Neural cell (in vitro differentiated cells): ENCODE results near the gene ALK. TPM values are rescaled to one million over a fixed set of nuclear protein-coding genes. Genes with fewer than 3 reads are reported as not detected.

Experiments
- H2AFZ ChIP-seq: fragments of 200-600, 300-800 bp; sonication (generic), shearing (Covaris generic); 2 replicates; pipeline ENCODE4 v1.6.0; 2014; ENCODE audit warnings: low read depth, mild to moderate bottlenecking, antibody characterized with exemption, low read length, moderate library complexity
- H3F3A ChIP-seq: fragments of 200-600 bp; shearing (Covaris generic); 2 replicates; pipeline ENCODE4 v1.6.1; 2016; ENCODE audit warnings: mild to moderate bottlenecking, moderate library complexity, mixed read lengths, antibody characterized with exemption, low read length; ENCODE audit not compliant: insufficient read depth, poor library complexity, severe bottlenecking
- H3K27ac ChIP-seq: fragments of 200-600, 300-800 bp; sonication (generic), shearing (Covaris generic); 2 replicates; pipeline ENCODE4 v1.5.1; 2014; ENCODE audit warnings: mild to moderate bottlenecking, low read length, moderate library complexity
- H3K27me3 ChIP-seq: fragments of 300-800, 200-600 bp; sonication (generic), shearing (Covaris generic); 2 replicates; pipeline ENCODE4 v1.6.0; 2014; ENCODE audit warnings: mild to moderate bottlenecking, low read depth, low read length, moderate library complexity; ENCODE audit not compliant: insufficient read depth
- H3K36me3 ChIP-seq: fragments of 300-800, 200-600 bp; sonication (generic), shearing (Covaris generic); 2 replicates; pipeline ENCODE4 v1.5.1; 2014; ENCODE audit warnings: mild to moderate bottlenecking, antibody characterized with exemption, low read length, moderate library complexity; ENCODE audit not compliant: insufficient read depth
- H3K4me2 ChIP-seq: fragments of 300-800, 200-600 bp; sonication (generic), shearing (Covaris generic); 2 replicates; pipeline ENCODE4 v1.6.0; 2014; ENCODE audit warnings: mild to moderate bottlenecking, low read length
- H3K4me3 ChIP-seq: fragments of 300-800, 200-600 bp; sonication (generic), shearing (Covaris generic); 2 replicates; pipeline ENCODE4 v1.5.1; 2014; ENCODE audit warnings: mild to moderate bottlenecking, low read length, moderate library complexity
- H3K79me2 ChIP-seq: fragments of 200-600 bp; shearing (Covaris generic); replicated peaks from 2 replicates; pipeline ENCODE4 v1.6.0; 2014; ENCODE audit warnings: mild to moderate bottlenecking, low read length, moderate library complexity; ENCODE audit not compliant: insufficient read depth
- H3K9ac ChIP-seq: fragments of 300-800, 200-600 bp; sonication (generic), shearing (Covaris generic); 2 replicates; pipeline ENCODE4 v1.6.1; 2016; ENCODE audit warnings: mild to moderate bottlenecking, low read length, mixed read lengths
- H3K9me2 ChIP-seq: fragments of 200-600 bp; shearing (Covaris generic); 2 replicates; pipeline ENCODE4 v1.6.1; 2016; ENCODE audit warnings: mild to moderate bottlenecking, low read length, mixed read lengths; ENCODE audit not compliant: insufficient read depth
- H3K9me3 ChIP-seq: fragments of 200-600, 300-800 bp; sonication (generic), shearing (Covaris generic); 2 replicates; pipeline ENCODE4 v1.6.1; 2016; ENCODE audit warnings: mild to moderate bottlenecking, mixed run types, low read length, moderate library complexity, mixed read lengths
- H4K20me1 ChIP-seq: fragments of 200-600 bp; shearing (Covaris generic); 2 replicates; pipeline ENCODE4 v1.6.1; 2016; ENCODE audit warnings: mild to moderate bottlenecking, mixed run types; ENCODE audit not compliant: insufficient read depth
- CTCF ChIP-seq: fragments of 450-650 bp; IDR thresholded peaks from 2 replicates; pipeline ENCODE4 v1.5.1; 2014; ENCODE audit warnings: antibody characterized with exemption, mild to moderate bottlenecking, moderate library complexity; ENCODE audit not compliant: poor library complexity, severe bottlenecking
- EP300 ChIP-seq: fragments of 450-650 bp; conservative IDR thresholded peaks from 2 replicates; pipeline ENCODE4 v1.6.1; 2014; ENCODE audit warnings: antibody characterized with exemption, mild to moderate bottlenecking, moderate library complexity; ENCODE audit not compliant: poor library complexity, severe bottlenecking
- EZH2 ChIP-seq: fragments of 200-600, 300-800 bp; shearing (Covaris generic), sonication (generic); IDR thresholded peaks from 2 replicates; pipeline ENCODE4 v1.6.1; 2014; ENCODE audit warnings: antibody characterized with exemption, low read length, borderline replicate concordance, mild to moderate bottlenecking; ENCODE audit not compliant: insufficient read depth, poor library complexity, severe bottlenecking
- MXI1 ChIP-seq: fragments of 450-650 bp; conservative IDR thresholded peaks from 2 replicates; pipeline ENCODE4 v1.6.1; 2014; ENCODE audit warnings: antibody characterized with exemption, mild to moderate bottlenecking; ENCODE audit not compliant: poor library complexity, severe bottlenecking
- POLR2AphosphoS5 ChIP-seq: IDR thresholded peaks from 2 replicates; pipeline ENCODE4 v1.6.1; 2012
- RAD21 ChIP-seq: fragments of 450-650 bp; conservative IDR thresholded peaks from 2 replicates; pipeline ENCODE4 v1.6.1; 2014; ENCODE audit warnings: antibody characterized with exemption, mild to moderate bottlenecking, moderate library complexity
- REST ChIP-seq: IDR thresholded peaks from 2 replicates; pipeline ENCODE4 v1.6.1; 2012; ENCODE audit warnings: borderline replicate concordance
- SMC3 ChIP-seq: fragments of 450-650 bp; conservative IDR thresholded peaks from 2 replicates; pipeline ENCODE4 v1.6.1; 2014; ENCODE audit warnings: antibody characterized with exemption, mild to moderate bottlenecking, moderate library complexity; ENCODE audit not compliant: poor library complexity
- TAF1 ChIP-seq: IDR thresholded peaks from 2 replicates; pipeline ENCODE4 v1.6.1; 2012; ENCODE audit warnings: low read depth
- polyA plus RNA-seq: library from polyadenylated mRNA; depleted of rRNA; stranded (reverse); fragments of >200 nt; gene quantifications from 2 replicates; pipeline ENCODE4 v1.2.3, GENCODE V29; 2014

The ALK gene
- polyA plus RNA-seq, 1 donor from 2014 or later = 7.1 TPM

- no peaks in the 10 kb centered on the region for H3K36me3 ChIP-seq
- TF ChIP-seq POLR2AphosphoS5 (no peak), TAF1 (no peak), EZH2 (no peak), RAD21 (no peak), CTCF (no peak), EP300 (no peak), MXI1 (no peak)
- H3K27me3 ChIP-seq = no peaks in the 10 kb centered on the region
- no peaks in the 10 kb centered on the region for H3F3A ChIP-seq
- H3K4me2 ChIP-seq = no peak overlapping the region
- no peaks in the 10 kb centered on the region for H3K9me3 ChIP-seq
- H3K79me2 ChIP-seq = no peaks in the 10 kb centered on the region
- H2AFZ ChIP-seq = no peak overlapping the region
- H3K9me2 ChIP-seq = no peaks in the 10 kb centered on the region
- no peak overlapping the region for H3K4me3 ChIP-seq
- H4K20me1 ChIP-seq = no peaks in the 10 kb centered on the region
- no peak overlapping the region for H3K27ac ChIP-seq
- H3K9ac ChIP-seq = no peak overlapping the region
Measured at GRCh38 chr2:29742656-29743055, 178.7 kb downstream of the ALK start.

GRCh38 chr2:29741132-29741531, 180.3 kb downstream of the ALK start:
- Histone ChIP-seq H3K27me3 (no peaks in the 10 kb centered on the region), H4K20me1 (no peaks in the 10 kb centered on the region), H2AFZ (no peak overlapping the region), H3F3A (no peaks in the 10 kb centered on the region), H3K9ac (no peak overlapping the region), H3K9me2 (no peaks in the 10 kb centered on the region), H3K9me3 (no peaks in the 10 kb centered on the region), H3K79me2 (no peaks in the 10 kb centered on the region), H3K4me2 (no peak overlapping the region), H3K4me3 (no peak overlapping the region), H3K27ac (no peak overlapping the region), H3K36me3 (no peaks in the 10 kb centered on the region)
- TF ChIP-seq REST = no peak
- no peak for TF ChIP-seq TAF1
- TF ChIP-seq EP300 = no peak
- no peak for TF ChIP-seq MXI1
- TF ChIP-seq POLR2AphosphoS5 = no peak
- TF ChIP-seq CTCF = no peak
- no peak for TF ChIP-seq SMC3
- TF ChIP-seq RAD21 = no peak
